Hypothalamus (tissue), 51 donors: Measurements from ENCODE around the gene ATG101.

Experiments used
- DNase-seq, 51 donors: peaks; one replicate each; lab custom pipeline; 2025; lab: John Stamatoyannopoulos, UW

ATG101 gene, protein sequence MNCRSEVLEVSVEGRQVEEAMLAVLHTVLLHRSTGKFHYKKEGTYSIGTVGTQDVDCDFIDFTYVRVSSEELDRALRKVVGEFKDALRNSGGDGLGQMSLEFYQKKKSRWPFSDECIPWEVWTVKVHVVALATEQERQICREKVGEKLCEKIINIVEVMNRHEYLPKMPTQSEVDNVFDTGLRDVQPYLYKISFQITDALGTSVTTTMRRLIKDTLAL

DNA sequence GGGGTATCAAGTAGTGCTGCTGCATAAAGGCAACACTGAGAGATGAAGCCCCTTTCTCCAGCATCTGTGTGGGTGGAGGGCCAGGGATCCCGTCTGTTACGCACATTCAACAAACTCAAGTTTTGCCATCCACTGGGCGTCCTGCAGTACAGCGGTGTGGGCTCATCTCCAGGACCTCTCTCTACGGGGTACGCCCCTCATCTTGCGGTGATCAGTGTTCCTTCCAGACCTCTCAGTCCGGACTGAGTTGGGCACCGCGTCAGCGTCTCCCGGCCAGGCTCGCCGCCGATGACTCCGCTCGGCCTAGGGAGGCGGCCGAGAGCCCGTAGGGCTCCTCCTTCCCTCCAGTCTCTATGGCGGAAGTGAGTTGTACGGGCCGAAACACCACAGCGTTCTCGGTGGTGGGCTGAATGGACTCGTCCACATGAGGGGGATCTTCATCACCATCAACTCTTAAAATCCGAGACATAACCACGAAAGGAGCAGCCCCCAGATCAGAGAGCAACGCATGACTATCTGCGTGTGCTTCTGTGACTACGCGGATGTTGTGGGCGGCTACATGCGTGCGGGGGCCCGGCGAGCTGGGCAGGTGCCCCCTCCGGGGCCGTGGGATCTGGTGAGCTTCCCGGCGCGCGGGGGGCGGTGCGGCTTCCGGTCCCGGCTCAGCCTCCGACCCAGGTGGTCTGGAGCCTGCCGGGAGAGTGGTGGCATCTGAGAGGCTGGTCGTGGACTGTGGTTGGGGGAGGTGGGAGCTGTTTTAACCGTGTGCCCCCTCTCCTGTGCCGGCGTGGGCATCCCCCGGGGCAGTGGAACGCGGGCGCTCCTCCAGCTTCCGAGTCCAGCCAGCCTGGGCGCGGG is at the start of gene ATG101:
Gene ATG101 (plus strand): TSS at position 652 of the 858 bp plus-strand sequence. CDS start 3,673 bp downstream, outside the sequence.
- peak; percentile 56 to 98 (median 89) for DNase-seq

DNA sequence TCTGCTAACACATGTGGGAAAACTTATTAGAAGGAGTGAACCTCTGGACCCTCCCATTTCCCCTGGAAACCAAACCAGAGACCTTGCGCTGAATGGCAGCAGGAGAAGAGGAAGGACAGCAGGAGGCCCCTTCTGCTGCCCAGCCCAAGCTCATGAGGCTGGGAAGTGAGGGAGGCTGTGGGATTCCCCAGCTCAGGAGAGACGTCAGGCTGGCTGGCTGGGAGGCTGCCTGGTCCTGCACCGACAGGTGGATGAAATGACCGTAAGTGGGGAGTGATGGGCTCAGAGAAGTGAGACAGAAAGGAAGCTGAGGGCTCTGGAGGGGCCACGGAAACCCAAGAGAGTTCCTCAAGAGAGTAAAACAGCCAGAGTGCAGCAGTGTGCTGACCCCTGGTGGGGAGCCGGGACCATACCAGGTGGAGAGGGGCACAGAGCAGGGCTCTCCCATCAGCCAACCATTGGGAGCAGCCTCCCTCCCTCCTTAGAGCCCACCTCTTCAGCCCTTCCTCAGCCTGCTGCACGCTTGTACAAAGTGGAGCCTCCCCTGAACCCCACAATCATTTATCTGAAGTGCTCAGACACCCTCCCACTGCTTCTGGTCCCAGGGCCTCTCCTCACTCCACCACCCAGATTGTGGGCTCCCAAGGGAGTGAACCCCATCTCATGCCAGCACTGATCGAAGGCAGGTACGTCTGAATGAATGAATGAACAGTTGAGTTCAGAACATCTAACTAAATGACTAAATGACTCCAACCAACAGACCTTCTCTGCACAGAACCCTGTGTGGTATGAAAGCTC is 49.0 kb upstream of the ATG101 start:
- DNase-seq, result peak in 16 of 51 donors; percentile 12 to 65 (median 36)

DNA sequence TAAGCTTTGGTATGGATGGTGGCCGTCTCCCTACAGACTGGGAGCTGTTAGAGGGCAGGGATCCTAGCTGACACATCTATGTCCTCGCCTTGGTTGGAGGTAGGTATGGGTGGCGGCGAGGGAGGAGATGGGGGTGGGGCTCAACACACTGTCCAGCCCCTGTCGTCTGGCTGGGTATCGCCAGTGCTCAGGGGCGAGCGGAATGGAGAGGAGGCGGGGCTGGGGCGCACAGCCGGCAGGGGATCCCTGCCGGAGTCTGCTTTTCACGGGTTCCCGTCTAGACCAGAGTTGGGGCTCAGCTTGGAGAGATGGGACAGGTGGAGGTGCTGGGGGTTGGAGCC is 47.0 kb upstream of the ATG101 start:
- peak in 4 of 51 donors; percentile 25 to 44 (median 37) for DNase-seq

DNA sequence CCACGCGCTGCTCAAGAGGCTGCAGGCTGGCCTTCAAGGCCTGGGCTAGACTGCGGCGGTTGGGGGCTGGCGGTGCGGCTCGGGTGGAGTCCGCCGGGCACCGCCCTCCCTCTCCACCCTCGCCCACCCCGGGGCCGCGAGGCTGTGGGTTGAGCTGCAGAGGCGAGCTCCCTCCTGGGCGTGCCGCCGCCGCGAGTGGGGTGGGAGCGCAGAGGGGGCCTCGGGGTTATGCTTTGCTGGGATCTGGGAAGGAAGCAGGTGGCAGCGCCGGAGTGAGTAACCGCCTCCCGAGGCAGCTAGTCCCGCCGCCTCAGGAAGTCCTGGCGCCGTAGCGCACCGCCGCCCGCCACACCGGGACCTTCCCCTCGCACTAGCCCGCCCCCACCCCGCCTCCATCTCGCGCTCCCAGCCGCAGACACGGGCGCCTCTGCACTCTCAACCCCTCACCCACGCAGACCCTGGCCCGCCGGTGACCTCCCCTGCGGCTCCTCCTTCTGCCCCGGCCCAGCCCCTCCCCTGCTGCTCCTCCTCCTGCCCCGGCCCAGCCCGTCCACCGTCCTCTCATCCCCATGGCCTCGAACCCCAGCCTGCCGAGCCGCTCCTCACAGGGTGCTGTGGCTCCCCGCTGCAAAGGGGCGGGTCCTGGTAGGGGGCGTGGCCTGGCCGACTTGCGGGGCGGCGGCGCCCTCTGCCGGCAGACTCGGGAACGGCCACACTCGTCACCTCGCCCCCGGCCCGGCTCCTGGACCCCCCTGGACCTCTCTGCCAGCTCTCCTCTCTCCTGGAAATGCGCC is 46.4 kb upstream of the ATG101 start:
- DNase-seq, result peak in 50 of 51 donors; percentile 17 to 87 (median 64)

DNA sequence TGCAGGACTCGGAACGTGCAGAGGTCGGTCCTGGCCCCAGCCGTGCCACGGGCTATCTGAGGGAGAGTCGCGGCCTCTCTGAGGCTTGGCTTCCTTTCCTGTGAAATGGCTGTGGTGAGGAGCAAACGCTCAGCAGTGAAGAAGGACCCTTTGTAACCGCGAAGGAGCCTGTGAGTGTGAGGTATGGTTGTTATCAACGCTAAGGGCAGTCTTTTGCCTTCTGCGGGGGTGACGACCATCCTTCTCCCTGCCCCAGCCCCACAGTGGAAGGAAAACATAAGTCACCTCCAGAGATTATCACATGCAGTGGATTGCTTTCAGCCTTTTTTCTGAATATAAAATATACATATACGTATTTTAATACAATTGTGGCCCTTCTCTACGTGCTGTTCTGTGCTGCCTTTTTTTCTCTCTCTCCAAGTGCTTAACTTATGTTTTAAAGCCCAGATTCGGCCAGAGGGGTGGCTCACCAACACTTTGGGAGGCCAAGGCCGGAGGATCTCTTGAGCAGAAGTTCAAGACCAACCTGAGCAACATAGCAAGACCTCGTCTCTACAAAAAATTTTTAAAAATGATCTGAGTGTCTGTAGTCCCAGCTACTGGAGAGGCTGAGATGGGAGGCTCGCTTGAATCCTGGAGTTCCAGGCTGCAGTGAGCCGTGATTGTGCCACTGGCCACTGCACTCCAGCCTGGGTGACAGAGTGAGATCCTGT is 45.6 kb upstream of the ATG101 start:
- DNase-seq, result peak in 2 of 51 donors; percentile 56 to 78

DNA sequence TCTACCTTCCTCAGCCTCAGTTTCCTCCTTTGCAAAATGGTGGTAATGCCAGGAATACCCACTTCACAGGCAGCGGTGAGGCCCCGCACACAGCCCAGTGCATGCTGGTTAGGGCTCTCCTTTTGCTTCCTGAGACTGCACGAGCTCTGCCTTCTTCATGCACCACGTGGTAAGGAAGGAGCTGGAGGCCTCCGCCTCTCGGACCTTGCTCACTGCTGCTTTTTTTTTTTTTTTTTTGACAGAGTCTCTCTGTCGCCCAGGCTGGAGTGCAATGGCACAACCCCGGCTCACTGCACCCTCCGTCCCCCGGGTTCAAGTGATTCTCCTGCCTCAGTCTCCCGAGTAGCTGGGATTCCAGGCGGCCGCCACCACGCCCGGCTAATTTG is 44.9 kb upstream of the ATG101 start:
- DNase-seq, result peak in 7 of 51 donors; percentile 10 to 39 (median 14)

DNA sequence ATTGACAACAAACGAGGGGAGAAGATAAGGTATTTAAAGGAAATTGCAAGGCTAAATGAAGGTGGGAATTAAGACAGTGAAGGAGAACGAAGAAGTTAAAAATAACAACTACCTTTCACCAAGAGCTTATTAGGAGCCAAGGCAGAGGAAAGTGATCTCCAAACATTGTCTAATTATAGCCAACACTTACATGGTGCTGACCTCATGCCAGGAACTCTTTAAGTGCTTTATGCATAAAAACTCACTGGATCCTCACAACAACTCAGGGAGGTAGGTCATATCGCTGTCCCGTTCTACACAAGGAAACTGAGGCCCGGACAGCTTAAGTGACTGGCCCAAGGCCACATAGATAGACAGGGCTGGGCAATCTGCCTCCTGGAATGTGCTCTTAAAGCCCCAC is 43.5 kb upstream of the ATG101 start:
- DNase-seq, result no peak

DNA sequence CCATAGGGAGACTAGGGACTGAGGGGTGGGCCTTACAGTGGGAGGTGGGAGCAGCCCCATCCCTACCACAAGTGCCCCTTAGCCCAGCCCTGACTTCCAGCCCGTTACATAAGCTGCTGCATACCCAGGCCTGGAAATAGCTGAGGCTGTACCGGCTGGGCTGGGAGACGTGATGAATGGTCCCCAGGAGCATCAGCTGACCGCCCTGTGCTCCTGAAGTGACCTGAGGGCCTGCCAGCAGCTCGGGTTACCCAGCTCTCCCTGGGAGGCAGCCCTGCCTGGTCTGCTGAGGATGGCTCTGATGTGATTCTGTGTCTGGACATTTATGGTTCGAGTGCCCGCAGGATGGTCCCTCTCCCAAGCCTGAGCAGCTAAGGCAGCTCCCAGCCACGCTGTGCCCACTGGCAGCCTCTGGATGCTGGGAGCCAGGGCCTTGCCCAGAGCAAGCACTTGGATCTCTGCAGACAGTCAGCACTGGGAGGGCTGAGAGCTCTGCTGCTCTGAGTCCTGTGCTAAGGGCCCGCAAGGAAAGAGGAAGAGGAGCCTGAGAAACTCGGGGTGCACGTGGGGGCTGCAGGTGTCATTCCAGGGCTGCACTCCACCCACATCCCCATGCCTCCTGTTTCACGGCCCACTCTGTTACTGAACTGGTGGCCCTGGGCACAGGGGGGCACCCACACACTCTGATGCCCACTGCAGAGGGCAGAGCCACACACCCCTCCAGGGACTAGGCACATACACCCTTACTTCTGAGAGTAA is 42.5 kb upstream of the ATG101 start:
- DNase-seq, result no peak

DNA sequence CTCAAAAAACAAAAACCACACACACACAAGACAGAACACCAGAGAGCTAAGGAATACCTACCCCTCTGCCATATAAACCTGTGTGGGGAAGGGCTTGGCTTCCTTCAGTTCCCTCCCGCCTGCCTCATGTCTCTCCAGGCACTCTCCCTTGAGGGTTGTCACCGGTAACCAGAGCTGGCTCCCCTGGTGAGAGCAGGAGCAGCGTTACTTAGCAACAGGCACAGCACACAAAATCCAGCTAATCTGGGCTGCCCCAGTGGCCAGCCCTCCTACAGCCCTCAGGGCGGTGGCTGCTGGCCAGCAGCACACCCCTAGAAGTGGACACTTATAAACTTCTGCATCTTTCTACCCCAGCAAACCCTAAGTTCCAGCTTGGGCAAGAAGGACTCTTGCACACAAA is 40.1 kb upstream of the ATG101 start:
- DNase-seq, result peak in 28 of 51 donors; percentile 17 to 76 (median 39)

DNA sequence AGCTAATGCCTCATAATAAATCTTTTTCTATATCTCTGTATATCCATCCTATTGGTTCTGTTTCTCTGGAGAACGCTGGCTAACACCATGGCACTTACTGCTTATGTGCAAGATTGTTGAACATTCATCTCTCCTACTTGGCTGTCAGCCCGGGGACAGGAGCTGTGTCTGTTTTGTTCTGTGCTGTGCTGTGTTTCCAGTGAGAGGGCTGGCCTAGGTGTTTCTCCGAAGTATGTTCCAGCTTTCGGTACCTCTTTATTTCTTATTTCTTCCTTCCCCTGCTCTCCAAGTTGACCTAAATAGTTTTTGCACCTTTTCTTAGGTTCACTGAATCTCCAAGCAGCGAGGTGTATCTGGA is 37.4 kb upstream of the ATG101 start:
- peak in 30 of 51 donors; percentile 16 to 91 (median 42) for DNase-seq

DNA sequence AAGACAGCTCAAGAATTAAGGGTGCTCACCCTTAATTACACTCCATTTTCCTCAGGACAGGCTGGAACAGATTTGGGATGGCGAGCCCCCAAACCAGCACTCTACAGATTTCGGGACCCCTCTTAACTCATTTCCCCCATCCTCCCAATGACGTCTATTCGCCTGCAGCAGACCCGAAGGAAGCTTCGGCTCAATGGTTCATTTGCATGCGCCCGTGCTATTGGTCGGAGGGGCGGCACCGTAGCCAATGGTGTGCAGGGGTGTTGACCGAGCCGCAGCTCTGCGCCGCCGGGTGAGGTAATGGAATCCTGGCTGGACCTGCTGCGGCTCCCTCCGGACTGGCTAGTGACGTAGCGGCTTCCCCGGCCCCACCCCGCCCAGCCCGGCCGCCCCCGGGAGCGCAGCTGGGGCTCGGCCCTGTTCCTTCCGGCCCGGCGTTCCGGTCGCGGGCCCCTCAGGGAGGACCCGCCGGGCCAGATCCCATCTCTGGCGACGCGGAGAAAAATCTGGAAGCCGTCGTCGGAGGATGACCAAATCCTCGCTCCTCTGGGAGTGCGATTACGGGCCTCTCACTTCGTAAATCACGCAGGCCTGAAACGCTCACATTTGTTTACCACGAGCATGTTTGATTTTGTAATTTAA is 36.9 kb upstream of the ATG101 start:
- DNase-seq, result peak; percentile 62 to 99 (median 96)

DNA sequence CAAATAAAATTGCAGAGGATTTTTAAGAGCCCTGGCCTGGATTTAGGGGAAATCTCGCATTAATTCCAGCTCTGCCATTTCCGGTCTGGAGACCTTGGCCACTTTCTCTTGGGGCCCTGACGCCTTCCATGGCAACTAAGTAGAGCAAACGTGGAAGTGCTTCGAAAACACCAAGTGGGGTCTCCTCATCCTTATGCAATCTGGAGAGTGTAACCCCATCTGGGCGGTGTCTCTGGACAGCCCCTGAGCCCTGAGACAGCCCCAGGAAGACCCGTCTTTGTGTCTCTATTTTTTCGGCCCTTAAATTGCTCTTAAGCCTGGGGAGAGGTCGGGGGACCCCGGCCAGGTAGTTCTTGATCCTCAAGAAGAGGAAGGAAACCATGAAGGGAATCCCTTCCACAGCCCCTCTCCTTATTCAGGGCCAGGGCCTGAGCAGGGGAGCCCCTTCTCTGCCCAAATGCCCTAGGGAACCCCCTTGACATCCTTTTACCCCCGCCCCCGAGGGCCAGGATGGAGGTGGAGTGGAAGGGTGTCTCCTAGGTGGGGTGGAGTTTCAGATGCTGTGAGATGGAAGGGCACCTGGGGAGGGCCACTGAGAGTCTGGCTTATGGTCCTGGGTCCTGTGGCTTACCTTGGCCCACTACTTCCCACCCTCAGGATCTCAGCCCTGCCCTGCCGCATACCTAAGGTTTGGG is 36.2 kb upstream of the ATG101 start:
- no peak for DNase-seq

DNA sequence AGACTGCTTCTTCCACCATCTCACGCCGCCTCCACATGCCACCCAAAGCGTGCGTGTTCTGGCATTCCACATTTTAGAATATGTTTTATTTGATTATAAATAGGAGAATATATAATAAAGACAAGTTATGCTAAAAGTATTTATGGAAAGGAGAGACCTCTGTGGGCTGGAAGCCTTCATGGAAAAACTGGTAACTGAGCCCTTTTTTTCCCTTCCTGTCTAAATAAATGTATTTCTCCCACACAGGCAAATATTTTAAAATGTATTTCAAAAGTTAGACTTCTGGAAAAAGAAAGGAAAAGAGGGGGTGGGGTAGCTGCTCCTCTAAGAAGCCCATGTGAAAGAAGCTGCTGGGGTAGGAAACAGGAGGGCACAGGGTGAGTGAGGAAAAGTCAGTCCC is 34.6 kb upstream of the ATG101 start:
- no peak for DNase-seq

DNA sequence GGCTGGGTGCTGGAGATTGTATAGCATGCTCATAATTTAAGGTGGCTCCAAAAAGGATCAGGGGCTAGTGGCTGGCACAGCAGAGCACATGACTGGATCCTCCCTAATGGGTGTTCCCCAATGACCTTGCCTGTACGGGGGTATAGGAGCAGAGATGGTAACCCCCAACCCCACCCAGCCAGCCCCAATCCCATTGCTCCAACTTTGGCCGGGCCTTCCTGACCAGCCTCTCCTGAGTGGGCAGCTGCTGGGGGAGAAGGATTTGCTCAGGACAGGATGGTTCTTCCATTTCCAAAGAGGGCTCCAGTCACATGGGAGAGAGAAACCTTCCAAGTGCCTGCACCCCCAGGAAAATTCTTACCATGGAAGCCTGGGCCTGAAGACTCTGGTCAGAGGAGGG is 33.9 kb upstream of the ATG101 start:
- no peak for DNase-seq

DNA sequence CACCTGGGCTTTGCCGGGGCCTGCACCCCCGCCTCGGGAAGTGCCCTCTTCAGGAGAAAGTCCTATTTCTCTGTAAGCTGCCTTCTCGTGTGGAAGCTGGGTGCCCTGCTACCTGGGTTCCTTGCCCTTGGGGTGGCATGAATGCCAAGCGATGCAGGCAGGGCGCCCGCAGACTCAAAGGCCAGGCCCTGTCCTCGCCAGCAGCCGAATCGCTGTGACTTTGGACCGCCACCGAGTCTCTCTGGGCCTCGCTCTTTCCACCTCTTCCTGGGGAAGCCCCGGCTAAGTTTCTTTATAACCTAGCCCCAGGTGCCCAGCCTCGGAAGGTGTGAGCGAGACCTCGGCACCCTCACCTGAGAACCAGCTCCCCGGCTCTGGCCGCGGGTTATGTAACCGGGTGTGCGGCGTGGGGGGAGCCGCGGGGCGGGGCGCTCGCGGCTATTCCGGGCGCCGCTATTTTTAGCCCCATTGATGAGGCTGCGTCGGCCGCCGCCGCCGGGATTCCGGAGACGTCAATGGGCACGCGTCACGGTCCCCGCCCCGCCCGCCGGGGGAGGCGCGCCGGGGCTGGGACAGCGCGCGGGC is 33.1 kb upstream of the ATG101 start:
- DNase-seq, result peak in 46 of 51 donors; percentile 25 to 91 (median 74)

DNA sequence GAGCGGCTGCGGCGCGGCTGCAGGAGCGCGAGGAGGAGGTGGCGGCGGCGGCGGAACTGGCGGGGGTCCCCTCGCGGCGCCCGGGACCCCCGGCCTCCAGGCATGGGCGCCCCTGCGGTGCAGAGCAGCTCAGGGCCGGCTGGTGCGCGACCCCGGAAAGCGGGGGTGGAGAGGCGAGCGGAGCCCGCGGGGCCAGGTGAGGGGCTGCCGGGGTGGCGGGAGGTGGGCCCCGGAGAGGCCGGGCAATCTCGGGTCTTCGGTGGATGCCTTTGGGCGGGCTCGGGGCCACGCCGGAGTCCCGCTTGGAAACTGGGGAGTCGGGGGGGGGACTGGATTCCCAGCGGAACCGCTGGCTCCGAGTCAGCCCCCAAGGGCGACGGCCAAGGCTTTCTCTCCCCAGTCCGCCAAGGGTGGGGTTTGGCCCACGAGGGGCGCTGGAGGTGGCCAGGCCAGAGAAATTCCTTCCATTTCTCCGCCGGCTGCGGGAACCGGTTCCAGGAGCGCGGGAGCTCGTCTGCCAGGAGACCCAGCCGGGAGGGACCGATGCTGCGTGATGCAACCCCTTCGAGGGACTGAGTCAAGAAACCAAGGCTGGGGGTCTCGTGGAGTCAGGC is 32.4 kb upstream of the ATG101 start:
- peak in 16 of 51 donors; percentile 16 to 65 (median 35) for DNase-seq

DNA sequence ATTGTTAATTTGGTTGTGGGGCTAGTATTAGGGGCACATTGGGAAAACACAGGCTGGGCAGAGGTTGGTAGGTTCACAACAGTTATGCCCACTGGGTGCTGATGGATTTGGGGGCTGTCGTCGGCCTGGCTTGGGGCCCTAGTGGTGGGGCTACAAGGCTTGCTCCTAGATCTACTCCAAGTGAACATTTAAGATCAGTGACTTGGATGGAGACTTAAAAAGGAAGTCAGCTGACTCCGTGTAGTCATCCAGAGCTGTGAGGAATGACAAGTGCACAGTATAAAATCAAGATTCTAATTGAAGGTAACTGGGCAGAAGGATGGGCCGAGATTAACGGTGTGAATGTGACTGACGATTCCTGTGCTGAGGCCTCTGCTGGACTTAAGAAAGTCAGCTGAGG is 31.3 kb upstream of the ATG101 start:
- no peak for DNase-seq
